ENCODE measurements around the gene CCNE1.

CCNE1 gene

DNA sequence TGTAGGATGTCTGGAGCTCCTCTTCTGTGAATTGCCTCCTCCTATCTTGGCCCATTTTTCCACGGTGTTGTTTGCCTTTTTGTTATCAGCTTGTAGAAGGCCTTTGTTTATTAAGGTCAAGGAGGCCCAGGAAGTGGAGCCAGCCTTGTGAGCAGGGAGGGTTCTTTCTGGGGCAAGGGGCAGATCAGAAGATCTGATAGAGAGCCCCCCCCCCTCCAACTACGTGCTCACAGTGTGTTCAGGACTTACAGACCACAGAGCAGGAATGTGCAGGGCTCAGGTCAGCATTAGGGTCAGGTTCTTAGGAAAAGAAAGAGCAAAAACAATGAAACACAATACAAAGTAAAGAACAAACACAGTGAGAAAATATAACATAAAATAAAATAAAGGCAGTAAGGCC is 59.4 kb downstream of the CCNE1 start:
- Histone ChIP-seq H3K9ac (ENCODE audit: low read depth, low read length) (no peak overlapping the region), H3K27ac (ENCODE audit: low read depth, low read length) (no peak overlapping the region)
- 80% methylated on average over 1 of the region's 2 CpGs for WGBS

DNA sequence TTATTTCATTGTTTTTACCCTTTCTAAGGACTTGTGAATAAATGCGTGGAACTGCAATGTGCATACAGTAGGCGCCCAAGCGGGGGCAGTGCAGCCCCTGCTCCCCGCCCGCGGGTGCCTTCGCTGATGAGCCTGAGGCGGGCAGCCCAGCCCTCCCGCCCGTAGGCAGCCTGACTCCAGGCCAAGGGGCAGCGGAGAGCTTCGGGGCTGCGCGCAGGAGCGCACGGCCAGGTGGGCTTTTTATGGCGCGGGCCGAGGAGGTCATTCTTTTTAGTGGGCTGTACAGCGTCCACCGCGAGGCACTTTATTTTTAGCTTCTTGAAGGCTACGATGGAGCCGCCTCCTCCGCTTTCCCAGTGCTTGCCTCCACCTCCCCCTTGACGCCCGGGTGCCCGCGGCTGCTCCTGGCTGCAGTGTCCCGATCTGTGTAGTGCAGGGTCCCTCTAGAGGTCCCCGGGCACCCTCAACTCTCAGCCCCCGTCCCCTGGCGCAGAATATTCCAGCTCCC is 60.5 kb downstream of the CCNE1 start:
- Histone ChIP-seq H3K36me3 (ENCODE audit: insufficient read depth, low read length) (no peaks in the 10 kb centered on the region), H3K4me3 (ENCODE audit: low read length) (peak overlapping the region; percentile 62), H3K4me1 (ENCODE audit: insufficient read depth, low read length) (no peaks in the 10 kb centered on the region), H3K27me3 (ENCODE audit: insufficient read depth, low read length) (peaks cover 28% of the 10 kb centered on the region), H3K27ac (ENCODE audit: low read depth, low read length) (no peak overlapping the region), H3K9me3 (ENCODE audit: insufficient read depth, low read depth, low read length) (peaks cover 6% of the 10 kb centered on the region; the same call in 1 of the 2 replicates), H3K9ac (ENCODE audit: low read depth, low read length) (no peak overlapping the region)
- 4% methylated on average over 33 of the region's 33 CpGs for WGBS

More for the DNA sequence above, 59.4 kb downstream of the CCNE1 start:
- no peak overlapping the region for H3K4me3 ChIP-seq (ENCODE audit: low read length)
- no peaks in the 10 kb centered on the region for H3K4me1 ChIP-seq (ENCODE audit: insufficient read depth, low read length)
- H3K9me3 ChIP-seq (ENCODE audit: insufficient read depth, low read depth, low read length), result peaks cover 8% of the 10 kb centered on the region; the same call in 1 of the 2 replicates
- no peaks in the 10 kb centered on the region for H3K36me3 ChIP-seq (ENCODE audit: insufficient read depth, low read length)
- peaks cover 28% of the 10 kb centered on the region for H3K27me3 ChIP-seq (ENCODE audit: insufficient read depth, low read length)

DNA sequence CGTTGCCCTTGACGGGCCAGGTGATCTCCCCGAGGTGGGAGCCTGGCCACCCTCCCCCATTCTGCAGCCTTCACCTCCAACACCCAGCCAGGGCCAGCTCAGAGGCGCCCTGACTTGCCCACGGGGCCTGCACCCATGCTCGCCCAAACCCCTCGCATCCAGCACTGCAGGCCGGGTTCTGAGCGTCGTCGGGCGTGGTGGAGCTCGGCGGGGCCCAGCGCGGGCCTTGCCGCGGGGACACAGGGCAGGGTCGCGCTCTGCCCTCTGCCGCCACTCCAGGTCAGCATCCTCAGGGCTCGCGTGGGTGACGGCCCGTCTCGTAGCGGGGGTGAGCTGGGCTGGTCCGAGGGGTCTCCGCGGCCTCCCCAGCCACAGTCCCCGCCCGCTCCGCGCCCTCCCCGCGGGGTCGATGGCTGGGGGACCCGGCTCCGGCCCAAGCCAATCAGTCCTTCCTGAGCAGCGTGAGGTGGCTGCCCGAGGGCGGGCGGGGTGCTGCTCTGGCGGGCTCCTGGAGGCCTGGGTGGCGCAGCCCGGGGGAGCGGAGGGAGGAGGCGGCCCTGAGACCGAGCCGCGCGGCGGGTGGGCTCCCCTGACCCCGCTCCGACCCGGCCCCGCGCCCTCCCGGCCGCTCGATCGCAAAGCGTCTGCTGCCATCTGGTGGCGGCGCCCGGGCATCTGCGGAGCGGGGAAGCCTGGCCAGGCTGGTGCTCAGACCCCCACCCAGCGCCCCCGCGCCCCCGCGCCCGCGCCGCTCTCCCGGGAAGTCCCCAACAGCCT is 61.4 kb downstream of the CCNE1 start:
- H3K36me3 ChIP-seq (ENCODE audit: insufficient read depth, low read length), result no peaks in the 10 kb centered on the region
- H3K27ac ChIP-seq (ENCODE audit: low read depth, low read length), result no peak overlapping the region
- peak overlapping the region; percentile 47; the same call in 1 of the 2 replicates for H3K9ac ChIP-seq (ENCODE audit: low read depth, low read length)
- H3K4me1 ChIP-seq (ENCODE audit: insufficient read depth, low read length), result no peaks in the 10 kb centered on the region
- peaks cover 28% of the 10 kb centered on the region for H3K27me3 ChIP-seq (ENCODE audit: insufficient read depth, low read length)
- peak overlapping the region; percentile 62 for H3K4me3 ChIP-seq (ENCODE audit: low read length)
- H3K9me3 ChIP-seq (ENCODE audit: insufficient read depth, low read depth, low read length), result 0 out of 2 replicates have a peak, but pooled peaks cover 2% of the 10 kb centered on the region
- 2% methylated on average over 77 of the region's 77 CpGs for WGBS

Measured in HUES64 (cell line).